HCT116 (cell line): Measurements from ENCODE around the gene GOLGA5. TPM values are rescaled to one million over a fixed set of nuclear protein-coding genes. Genes with fewer than 3 reads are reported as not detected.

Source experiments
- ATAC-seq: fragments of 200-7000 bp; cut with Tn5 transposase; 2 replicates; pipeline ENCODE4 v1.9.1; 2020; ENCODE audit warnings: mild to moderate bottlenecking, moderate library complexity
- BruUV-seq: library from RNA; stranded (reverse); fragments of 400-500 nt; replicated peaks from 2 replicates; lab custom pipeline; 2021; lab: Mats Ljungman, UMichigan
- CTCF ChIA-PET: fragments of 300-600 bp; sonication (Branson Sonifier 250); formaldehyde crosslinking; loops from one replicate; lab custom pipeline; 2021; ENCODE audit warnings: antibody characterized with exemption; lab: Charles Lee
- POLR2A ChIA-PET: fragments of 300-600, 350-600 bp; sonication (Branson Sonifier 250); formaldehyde crosslinking; loops from one replicate; lab custom pipeline; 2021; ENCODE audit warnings: antibody characterized with exemption; lab: Charles Lee
- RAD21 ChIA-PET, 2 experiments: fragments of 300-600 bp; sonication (Branson Sonifier 250); formaldehyde crosslinking; loops; one replicate each; lab custom pipeline; 2023; ENCODE audit warnings: low total read pairs in 2 of 2; ENCODE audit not compliant: uncharacterized antibody in 2 of 2, unreplicated experiment in 2 of 2, low non-redundant PET in 1 of 2; lab: Charles Lee
- DNase-seq: peaks from one replicate; pipeline ENCODE4 v3.0.0-alpha.2; 2010; ENCODE audit warnings: low read depth, low spot score
- H2AFZ ChIP-seq: fragments of 200-600 bp; shearing (Covaris generic), sonication (generic); 2 replicates; pipeline ENCODE4 v1.6.1; 2017; ENCODE audit warnings: low read depth, mixed run types, mixed read lengths, antibody characterized with exemption, low read length; ENCODE audit not compliant: poor library complexity, severe bottlenecking
- H3K27ac ChIP-seq: 2 replicates; pipeline ENCODE4 v1.5.1; 2012; ENCODE audit warnings: low read depth, low read length
- H3K27me3 ChIP-seq: fragments of 200-600 bp; sonication (generic); 2 replicates; pipeline ENCODE4 v1.6.1; 2016; ENCODE audit warnings: mixed run types, low read length, mixed read lengths; ENCODE audit not compliant: insufficient read depth
- H3K36me3 ChIP-seq, 2 experiments: fragments of 200-500 bp in 1 of 2; fragments of 200-600 bp in 1 of 2; sonication (Bioruptor generic) in 1 of 2; sonication (generic) in 1 of 2; 2 replicates each; pipeline versions ENCODE4 v1.5.1 to v1.6.1; 2014 to 2016; ENCODE audit warnings: low read length in 2 of 2, inconsistent platforms in 1 of 2, mixed read lengths in 1 of 2, mixed run types in 1 of 2; ENCODE audit not compliant: insufficient read depth in 2 of 2, control insufficient read depth in 1 of 2
- H3K4me1 ChIP-seq, 2 experiments: fragments of 200-600 bp in 1 of 2; sonication (generic) in 1 of 2; 2 replicates each; pipeline versions ENCODE4 v1.5.1 to v1.6.1; 2012 to 2017; ENCODE audit warnings: low read length in 2 of 2, inconsistent platforms in 1 of 2, mild to moderate bottlenecking in 1 of 2, mixed read lengths in 1 of 2, mixed run types in 1 of 2, moderate library complexity in 1 of 2; ENCODE audit not compliant: insufficient read depth in 2 of 2, control insufficient read depth in 1 of 2
- H3K4me2 ChIP-seq: fragments of 200-600 bp; sonication (generic); 2 replicates; pipeline ENCODE4 v1.6.1; 2017; ENCODE audit warnings: mixed run types, low read length, mixed read lengths
- H3K4me3 ChIP-seq, 2 experiments: fragments of 200-600 bp in 1 of 2; sonication (generic) in 1 of 2; replicated peaks in 1 of 2; 2 replicates each; pipeline ENCODE4 v1.5.1; 2011 to 2016; ENCODE audit warnings: low read length in 2 of 2, control low read depth in 1 of 2, low read depth in 1 of 2, mild to moderate bottlenecking in 1 of 2, mixed read lengths in 1 of 2, mixed run types in 1 of 2
- H3K79me2 ChIP-seq: fragments of 200-600 bp; sonication (generic); 2 replicates; pipeline ENCODE4 v1.6.1; 2017; ENCODE audit warnings: mild to moderate bottlenecking, mixed run types, low read length, moderate library complexity, mixed read lengths; ENCODE audit not compliant: insufficient read depth
- H3K9ac ChIP-seq: fragments of 200-600 bp; sonication (generic); 2 replicates; pipeline ENCODE4 v1.6.1; 2016; ENCODE audit warnings: low read length, mixed read lengths
- H3K9me2 ChIP-seq: fragments of 200-600 bp; sonication (generic), shearing (Covaris generic); 2 replicates; pipeline ENCODE4 v1.6.1; 2017; ENCODE audit warnings: mixed run types, mild to moderate bottlenecking, moderate library complexity; ENCODE audit not compliant: insufficient read depth
- H3K9me3 ChIP-seq, 2 experiments: fragments of 200-500 bp in 1 of 2; fragments of 200-600 bp in 1 of 2; sonication (Bioruptor generic) in 1 of 2; sonication (generic) in 1 of 2; 2 replicates each; pipeline ENCODE4 v1.6.1; 2014 to 2017; ENCODE audit warnings: low read length in 2 of 2, mixed read lengths in 2 of 2, inconsistent platforms in 1 of 2, low read depth in 1 of 2, mild to moderate bottlenecking in 1 of 2, mixed run types in 1 of 2, moderate library complexity in 1 of 2; ENCODE audit not compliant: control insufficient read depth in 1 of 2, insufficient read depth in 1 of 2
- H4K20me1 ChIP-seq: fragments of 200-600 bp; sonication (generic), shearing (Covaris generic); 2 replicates; pipeline ENCODE4 v1.6.1; 2017; ENCODE audit warnings: mixed run types, mild to moderate bottlenecking, moderate library complexity; ENCODE audit not compliant: insufficient read depth
- CEBPB ChIP-seq: IDR thresholded peaks from 2 replicates; pipeline ENCODE4 v1.6.1; 2012; ENCODE audit warnings: low read depth
- EZH2 ChIP-seq: fragments of 200-600 bp; sonication (generic); IDR thresholded peaks from 2 replicates; pipeline ENCODE4 v1.6.1; 2017; ENCODE audit warnings: antibody characterized with exemption, mixed run types
- EZH2phosphoT487 ChIP-seq: fragments of 200-600 bp; IDR thresholded peaks from 2 replicates; pipeline ENCODE4 v1.6.1; 2018; ENCODE audit warnings: antibody characterized with exemption, borderline replicate concordance
- MAX ChIP-seq: IDR thresholded peaks from 2 replicates; pipeline ENCODE4 v1.6.1; 2012
- POLR2A ChIP-seq: IDR thresholded peaks from 2 replicates; pipeline ENCODE4 v1.7.0; 2011; ENCODE audit warnings: borderline replicate concordance; ENCODE audit not compliant: insufficient read depth, insufficient read length; ENCODE audit errors: extremely low read depth
- SIN3A ChIP-seq: IDR thresholded peaks from 2 replicates; pipeline ENCODE4 v1.6.1; 2012; ENCODE audit warnings: low read depth
- SRF ChIP-seq: IDR thresholded peaks from 2 replicates; pipeline ENCODE4 v1.6.1; 2012; ENCODE audit warnings: low read depth
- TCF7L2 ChIP-seq: IDR thresholded peaks from 2 replicates; pipeline ENCODE4 v1.7.0; 2011; ENCODE audit warnings: borderline replicate concordance, inconsistent platforms; ENCODE audit not compliant: insufficient read depth, insufficient read length; ENCODE audit errors: extremely low read depth
- YY1 ChIP-seq: IDR thresholded peaks from 2 replicates; pipeline ENCODE4 v1.6.1; 2011; ENCODE audit warnings: low read length, low read depth, moderate library complexity, mild to moderate bottlenecking; ENCODE audit not compliant: insufficient replicate concordance; ENCODE audit errors: extremely low read depth
- ZFX ChIP-seq: fragments of 450-650 bp; IDR thresholded peaks from 2 replicates; pipeline ENCODE4 v1.6.1; 2017
- intact Hi-C: fragments of 100-400 bp; cut with micrococcal nuclease; formaldehyde crosslinking; loops from 2 replicates; pipeline ENCODE4 v1.10.0; 2022
- total RNA-seq: library from RNA; stranded (reverse); gene quantifications from one replicate; pipeline ENCODE4 v1.2.1, GENCODE V29; 2021; ENCODE audit not compliant: unreplicated experiment
- TF ChIP-seq, protein P1 (sequence below): IDR thresholded peaks from 2 replicates; pipeline ENCODE4 v1.6.1; 2012; ENCODE audit warnings: low read depth
- TF ChIP-seq, protein P2 (sequence below): IDR thresholded peaks from 2 replicates; pipeline ENCODE4 v1.6.1; 2012

The GOLGA5 gene
- total RNA-seq, 1 experiment from 2014 or later = 24.4 TPM

DNA sequence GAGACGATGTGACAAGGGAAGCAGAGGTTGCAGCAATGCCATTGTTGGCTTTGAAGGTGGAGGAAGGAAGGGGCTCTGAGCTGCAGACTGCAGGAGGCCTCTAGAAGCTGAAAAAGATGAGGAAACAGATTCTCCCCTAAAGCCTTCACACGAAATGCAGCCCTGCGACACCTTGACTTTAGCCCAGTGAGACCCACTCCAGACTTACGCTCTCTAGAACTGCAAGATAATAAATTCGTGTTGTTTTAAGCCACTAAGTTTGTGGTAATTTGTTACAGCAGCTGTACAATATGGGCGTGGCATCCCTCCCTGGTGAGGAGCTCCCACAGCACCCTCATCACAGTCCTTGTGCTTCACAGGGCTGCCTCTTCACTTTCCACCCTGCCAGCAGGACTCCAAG is 53.2 kb downstream of the GOLGA5 start:
- ChIA-PET POLR2A (no interaction called here), CTCF (no interaction called here), RAD21 (no interaction called here)
- TF ChIP-seq, protein P1, sequence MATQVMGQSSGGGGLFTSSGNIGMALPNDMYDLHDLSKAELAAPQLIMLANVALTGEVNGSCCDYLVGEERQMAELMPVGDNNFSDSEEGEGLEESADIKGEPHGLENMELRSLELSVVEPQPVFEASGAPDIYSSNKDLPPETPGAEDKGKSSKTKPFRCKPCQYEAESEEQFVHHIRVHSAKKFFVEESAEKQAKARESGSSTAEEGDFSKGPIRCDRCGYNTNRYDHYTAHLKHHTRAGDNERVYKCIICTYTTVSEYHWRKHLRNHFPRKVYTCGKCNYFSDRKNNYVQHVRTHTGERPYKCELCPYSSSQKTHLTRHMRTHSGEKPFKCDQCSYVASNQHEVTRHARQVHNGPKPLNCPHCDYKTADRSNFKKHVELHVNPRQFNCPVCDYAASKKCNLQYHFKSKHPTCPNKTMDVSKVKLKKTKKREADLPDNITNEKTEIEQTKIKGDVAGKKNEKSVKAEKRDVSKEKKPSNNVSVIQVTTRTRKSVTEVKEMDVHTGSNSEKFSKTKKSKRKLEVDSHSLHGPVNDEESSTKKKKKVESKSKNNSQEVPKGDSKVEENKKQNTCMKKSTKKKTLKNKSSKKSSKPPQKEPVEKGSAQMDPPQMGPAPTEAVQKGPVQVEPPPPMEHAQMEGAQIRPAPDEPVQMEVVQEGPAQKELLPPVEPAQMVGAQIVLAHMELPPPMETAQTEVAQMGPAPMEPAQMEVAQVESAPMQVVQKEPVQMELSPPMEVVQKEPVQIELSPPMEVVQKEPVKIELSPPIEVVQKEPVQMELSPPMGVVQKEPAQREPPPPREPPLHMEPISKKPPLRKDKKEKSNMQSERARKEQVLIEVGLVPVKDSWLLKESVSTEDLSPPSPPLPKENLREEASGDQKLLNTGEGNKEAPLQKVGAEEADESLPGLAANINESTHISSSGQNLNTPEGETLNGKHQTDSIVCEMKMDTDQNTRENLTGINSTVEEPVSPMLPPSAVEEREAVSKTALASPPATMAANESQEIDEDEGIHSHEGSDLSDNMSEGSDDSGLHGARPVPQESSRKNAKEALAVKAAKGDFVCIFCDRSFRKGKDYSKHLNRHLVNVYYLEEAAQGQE = no peak
- TF ChIP-seq, protein P2, sequence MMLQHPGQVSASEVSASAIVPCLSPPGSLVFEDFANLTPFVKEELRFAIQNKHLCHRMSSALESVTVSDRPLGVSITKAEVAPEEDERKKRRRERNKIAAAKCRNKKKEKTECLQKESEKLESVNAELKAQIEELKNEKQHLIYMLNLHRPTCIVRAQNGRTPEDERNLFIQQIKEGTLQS = no peak
- TF ChIP-seq EZH2 (no peak), TCF7L2 (no peak), SRF (no peak)
- Histone ChIP-seq H3K4me1 (peaks cover 0 to 6% of the 10 kb centered on the region in 2 experiments; a peak in 1 of 4 replicates), H3K27me3 (no peaks in the 10 kb centered on the region), H3K36me3 (no peaks in the 10 kb centered on the region), H3K9me2 (no peaks in the 10 kb centered on the region), H4K20me1 (no peaks in the 10 kb centered on the region), H3K4me2 (no peak overlapping the region), H3K4me3 (no peak overlapping the region), H3K9me3 (no peaks in the 10 kb centered on the region), H3K27ac (no peak overlapping the region), H3K79me2 (no peaks in the 10 kb centered on the region), H3K9ac (no peak overlapping the region), H2AFZ (no peak overlapping the region)
- intact Hi-C loops = no loop called here
- no peak for ATAC-seq
- DNase-seq = no peak
- no TSS peak for BruUV-seq

DNA sequence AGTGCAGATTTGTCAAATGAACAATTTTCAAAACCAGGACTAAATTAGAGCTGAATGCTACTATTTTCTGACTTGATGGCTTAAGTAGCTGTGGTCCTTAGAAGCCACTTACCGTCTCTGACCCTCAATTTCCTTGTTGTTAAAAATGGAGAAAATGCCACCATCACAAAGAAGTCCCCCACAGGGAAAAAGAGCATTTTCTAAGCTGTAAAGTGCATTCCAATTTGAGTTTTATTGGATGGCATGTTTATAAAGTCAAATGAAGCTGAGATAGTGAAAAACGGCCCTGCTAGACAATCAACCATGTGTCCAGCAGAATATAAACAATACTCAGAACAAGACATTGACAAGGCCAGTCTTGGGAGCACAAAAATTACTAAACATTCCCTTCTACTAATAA is 53.6 kb downstream of the GOLGA5 start:
- intact Hi-C loops = no loop called here
- no peak overlapping the region for H2AFZ ChIP-seq
- ATAC-seq = no peak
- no peak for TF ChIP-seq POLR2A
- TF ChIP-seq TCF7L2 = no peak
- TF ChIP-seq YY1 = no peak
- no peak for TF ChIP-seq SRF
- TF ChIP-seq, protein P1 = no peak
- TF ChIP-seq EZH2phosphoT487 = no peak
- no peak for TF ChIP-seq CEBPB
- no peak for TF ChIP-seq ZFX
- TF ChIP-seq MAX = no peak
- no peak for TF ChIP-seq EZH2
- no peak for TF ChIP-seq SIN3A

More for the DNA sequence above, 53.6 kb downstream of the GOLGA5 start:
- Histone ChIP-seq H4K20me1 (no peaks in the 10 kb centered on the region), H3K4me1 (peaks cover 0 to 6% of the 10 kb centered on the region in 2 experiments; a peak in 1 of 4 replicates), H3K9me3 (no peaks in the 10 kb centered on the region), H3K9ac (no peak overlapping the region), H3K27ac (no peak overlapping the region), H3K4me2 (no peak overlapping the region), H3K36me3 (no peaks in the 10 kb centered on the region), H3K4me3 (no peak overlapping the region), H3K79me2 (no peaks in the 10 kb centered on the region), H3K27me3 (no peaks in the 10 kb centered on the region), H3K9me2 (no peaks in the 10 kb centered on the region)
- ChIA-PET RAD21 (no interaction called here), CTCF (no interaction called here), POLR2A (no interaction called here)
- DNase-seq = no peak
- no TSS peak for BruUV-seq
